Suppressor macrophage (primary cell): ENCODE measurements around the gene DEFB129.
"Not testable (repeated sequence)": the region's sequence is repeated elsewhere in the genome, so short reads cannot be mapped to it uniquely, and the experiment has no call there.

ENCODE experiments used
- DNase-seq, 4 experiments: peaks; one replicate each; pipeline ENCODE4 v3.0.0-alpha.2; 2020 to 2022

Gene DEFB129

GRCh38 chr20:253447-253846, 26.4 kb downstream of the DEFB129 start:
- DNase-seq: not testable (repeated sequence)

GRCh38 chr20:257419-257818, 30.4 kb downstream of the DEFB129 start, which contains the start of gene DEFB132:
Gene DEFB132, plus strand, starts transcription at chr20:257724. Its CDS starts 55 bp downstream, at chr20:257779.
- DNase-seq: no peak

GRCh38 chr20:258269-258858, 31.3 kb downstream of the DEFB129 start:
- DNase-seq: no peak

- DNase-seq: peak in 3 of 4 experiments; percentile 13 to 29 (median 24)
Measured at GRCh38 chr20:258963-259362, 31.9 kb downstream of the DEFB129 start.

- peak; percentile 50 to 79 (median 68) for DNase-seq
Measured at GRCh38 chr20:259981-260380, 32.9 kb downstream of the DEFB129 start.

GRCh38 chr20:263701-264100, 36.6 kb downstream of the DEFB129 start:
- no peak for DNase-seq

- peak; percentile 79 to 92 (median 86) for DNase-seq
Measured at GRCh38 chr20:266596-267562, 39.8 kb downstream of the DEFB129 start.

- DNase-seq: no peak
Measured at GRCh38 chr20:270517-270916, 43.5 kb downstream of the DEFB129 start.

- DNase-seq: no peak
Measured at GRCh38 chr20:271069-271468, 44.0 kb downstream of the DEFB129 start.

GRCh38 chr20:271528-271927, 44.5 kb downstream of the DEFB129 start:
- no peak for DNase-seq

GRCh38 chr20:272718-273117, 45.7 kb downstream of the DEFB129 start:
- no peak for DNase-seq

- DNase-seq: no peak
Measured at GRCh38 chr20:273884-274283, 46.8 kb downstream of the DEFB129 start.

GRCh38 chr20:275791-276190, 48.7 kb downstream of the DEFB129 start:
- no peak for DNase-seq

- DNase-seq: no peak
Measured at GRCh38 chr20:276620-277495, 49.8 kb downstream of the DEFB129 start.

GRCh38 chr20:277496-277781, 50.4 kb downstream of the DEFB129 start:
- DNase-seq: no peak

- DNase-seq: no peak
Measured at GRCh38 chr20:278181-278580, 51.1 kb downstream of the DEFB129 start.

GRCh38 chr20:278607-279571, 51.8 kb downstream of the DEFB129 start:
- no peak for DNase-seq
